Superior temporal gyrus (tissue), 1 donor: ENCODE measurements around the gene APP.

Source experiments
- DNase-seq: peaks from one replicate; pipeline ENCODE4 v3.0.0-alpha.2; 2016; ENCODE audit errors: extremely low spot score

APP gene

DNA sequence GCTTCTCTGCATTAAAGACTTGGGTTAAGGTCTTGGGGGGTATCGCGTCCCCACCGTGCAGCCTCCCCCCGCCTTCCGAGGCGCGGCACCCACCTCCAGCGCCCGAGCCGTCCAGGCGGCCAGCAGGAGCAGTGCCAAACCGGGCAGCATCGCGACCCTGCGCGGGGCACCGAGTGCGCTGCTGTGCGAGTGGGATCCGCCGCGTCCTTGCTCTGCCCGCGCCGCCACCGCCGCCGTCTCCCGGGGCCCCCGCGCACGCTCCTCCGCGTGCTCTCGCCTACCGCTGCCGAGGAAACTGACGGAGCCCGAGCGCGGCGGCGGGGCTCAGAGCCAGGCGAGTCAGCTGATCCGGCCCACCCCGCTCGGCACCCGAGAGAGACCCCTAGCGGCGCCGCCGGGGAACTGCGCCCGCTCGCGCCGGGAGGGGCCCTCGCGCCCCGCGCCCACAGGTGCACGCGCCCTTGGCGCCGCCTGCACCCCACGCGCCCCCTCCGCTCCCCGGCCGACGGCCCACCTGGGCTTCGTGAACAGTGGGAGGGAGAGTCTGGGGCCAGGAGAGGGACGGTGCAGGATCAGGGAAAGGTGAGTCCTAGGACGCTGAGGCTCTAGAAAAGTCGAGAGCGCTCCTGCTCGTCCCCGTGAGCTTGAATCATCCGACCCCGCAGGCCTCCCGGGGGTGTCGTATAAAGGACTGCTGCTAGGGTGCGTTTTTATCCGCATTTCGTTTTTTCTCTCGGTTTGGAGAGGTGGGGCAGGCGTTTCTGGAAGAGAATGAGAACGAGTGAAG lies at the start of gene APP:
Gene APP, minus strand, starts transcription at position 300 of the 787 bp plus-strand sequence. Its CDS starts 150 bp downstream, at position 150.
- peak; percentile 85 for DNase-seq

- DNase-seq, result no peak
Measured at GRCh38 chr21:26212220-26212619, 41.6 kb upstream of the APP start.

DNA sequence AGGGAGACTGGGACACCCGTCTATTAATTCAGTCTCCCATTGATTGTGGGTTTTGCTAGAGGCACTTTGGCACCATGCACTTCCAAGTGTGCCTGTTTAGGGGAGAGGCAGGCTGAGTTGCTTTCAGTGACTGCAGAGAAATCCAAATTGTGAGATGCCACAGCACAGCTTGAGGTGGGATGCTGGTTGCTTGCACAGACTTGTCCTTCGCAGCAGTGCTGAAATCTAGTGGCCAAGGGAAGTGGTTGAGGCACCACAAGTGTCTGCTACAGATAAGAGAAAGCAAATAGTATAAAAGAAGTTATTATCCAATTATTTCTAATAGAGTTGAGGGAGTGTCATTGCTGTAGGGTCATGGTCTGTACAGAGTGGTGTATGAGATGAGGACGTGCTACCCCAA lies 40.0 kb upstream of the APP start:
- DNase-seq, result no peak

- DNase-seq, result no peak
Measured at GRCh38 chr21:26207021-26207420, 36.5 kb upstream of the APP start.

- no peak for DNase-seq
Measured at GRCh38 chr21:26199456-26199855, 28.9 kb upstream of the APP start.

DNA sequence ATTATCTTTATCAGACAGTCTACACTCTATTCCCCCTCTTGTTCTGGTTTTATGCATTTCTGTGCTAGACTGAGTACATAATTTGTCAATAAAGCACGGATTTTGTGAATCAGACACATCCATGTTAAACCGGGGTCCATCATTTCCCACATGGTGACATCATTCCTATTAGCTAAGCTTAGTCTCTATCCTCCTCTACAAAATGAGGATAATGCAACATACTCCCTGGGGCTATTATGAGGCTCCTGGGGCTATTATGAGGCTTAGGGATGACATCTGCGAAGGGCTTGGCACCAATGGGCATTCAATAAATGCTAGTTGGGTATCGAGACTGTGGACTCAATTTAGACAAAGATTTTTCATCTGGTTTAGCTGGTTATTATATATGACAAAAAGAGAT lies 25.1 kb upstream of the APP start:
- no peak for DNase-seq

DNA sequence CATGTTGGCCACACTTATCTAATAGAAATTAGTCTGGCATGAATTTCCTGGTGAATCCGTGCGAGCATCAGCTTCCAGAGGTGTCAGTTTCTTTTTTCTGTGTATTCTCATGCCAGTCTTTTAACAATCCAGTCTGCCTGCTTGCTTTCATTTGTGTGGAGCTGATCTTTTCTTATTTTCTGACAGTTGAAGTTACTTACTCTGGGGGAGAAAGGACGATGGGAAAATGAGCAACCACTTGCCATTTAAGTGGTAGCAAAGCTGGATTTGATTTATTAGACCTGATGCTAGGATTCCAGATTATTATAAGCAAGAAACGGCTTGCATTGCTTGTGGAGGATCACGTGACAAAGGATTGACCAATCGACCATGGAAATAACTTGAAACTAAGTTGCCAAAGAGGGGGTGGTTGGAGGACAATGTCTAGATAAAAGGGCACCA lies 24.3 kb upstream of the APP start:
- DNase-seq, result no peak

DNA sequence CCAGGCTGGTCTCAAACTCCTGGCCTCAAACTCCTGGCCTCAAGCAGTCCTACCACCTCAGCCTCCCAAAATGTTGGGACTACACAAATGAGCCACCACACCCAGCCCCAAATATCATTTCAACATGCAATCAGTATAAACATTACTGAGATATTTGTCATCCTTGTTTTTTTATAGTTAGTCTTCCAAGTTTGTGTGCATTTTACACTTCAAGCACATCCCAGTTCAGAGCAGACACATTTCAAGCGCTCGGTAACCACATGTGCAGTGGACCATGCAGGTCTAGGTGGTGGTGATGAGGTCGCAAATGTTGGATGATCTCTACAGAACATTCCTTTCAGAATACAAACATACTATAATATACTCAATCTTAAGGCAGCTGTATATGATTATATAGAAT lies 23.8 kb upstream of the APP start:
- no peak for DNase-seq

DNA sequence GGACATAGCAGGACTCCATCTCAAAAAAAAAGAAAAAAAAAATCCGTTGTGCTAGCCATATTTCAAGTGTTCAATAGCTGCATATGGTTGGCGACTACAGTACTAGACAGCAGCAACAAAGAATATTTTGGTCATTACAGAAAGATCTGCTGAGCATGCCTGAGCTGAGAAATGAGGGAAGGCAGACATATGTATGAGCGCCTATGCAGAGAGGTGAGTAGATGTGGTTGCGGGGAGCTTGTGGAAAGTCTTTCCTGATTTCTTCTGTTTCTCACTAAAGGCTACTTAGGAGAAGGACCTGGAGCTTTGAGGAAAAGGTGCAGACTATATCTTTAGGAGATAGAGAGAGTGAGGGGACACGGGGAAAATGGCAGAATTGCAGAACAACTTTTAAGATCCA lies 21.0 kb upstream of the APP start:
- no peak for DNase-seq

- DNase-seq, result no peak
Measured at GRCh38 chr21:26188422-26188821, 17.9 kb upstream of the APP start.

DNA sequence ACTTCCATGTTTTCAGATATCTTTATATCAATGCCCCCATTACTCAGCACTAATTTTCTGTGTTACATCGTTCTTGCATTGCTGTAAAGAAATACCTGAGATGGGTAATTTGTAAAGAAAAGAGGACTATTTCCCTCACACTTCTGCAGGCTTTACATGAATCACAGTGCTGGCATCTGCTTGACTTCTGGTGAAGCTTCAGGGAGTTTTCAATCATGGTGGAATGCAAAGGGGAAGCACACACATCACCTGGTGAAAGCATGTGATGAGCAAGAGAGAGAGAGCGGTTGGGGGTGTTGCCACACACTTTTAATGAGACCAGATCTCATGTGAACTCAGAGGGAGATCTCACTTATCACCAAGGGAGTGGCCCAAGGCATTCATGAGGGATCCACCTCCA lies 14.9 kb upstream of the APP start:
- DNase-seq, result no peak

DNA sequence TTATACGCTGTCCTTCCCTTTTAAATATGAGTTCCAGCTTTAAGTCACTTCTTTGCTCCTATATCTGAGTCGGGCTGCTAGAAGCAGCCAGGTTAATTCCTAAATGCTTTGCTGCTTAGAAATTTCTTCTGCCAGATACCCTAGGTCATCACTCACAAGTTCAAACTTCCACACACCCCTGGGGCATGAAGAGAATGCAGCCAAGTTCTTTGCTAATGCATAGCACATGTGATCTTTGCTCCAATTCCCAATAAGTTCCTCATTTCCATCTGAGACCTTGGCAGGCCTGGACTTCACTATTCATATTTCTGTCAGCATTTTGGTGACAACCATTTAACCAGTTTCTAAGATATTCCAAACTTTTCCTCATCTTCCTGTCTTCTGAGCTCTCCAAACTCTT lies 14.5 kb upstream of the APP start:
- no peak for DNase-seq

GRCh38 chr21:26179501-26179900 lies 8.9 kb upstream of the APP start:
- DNase-seq, result no peak

DNA sequence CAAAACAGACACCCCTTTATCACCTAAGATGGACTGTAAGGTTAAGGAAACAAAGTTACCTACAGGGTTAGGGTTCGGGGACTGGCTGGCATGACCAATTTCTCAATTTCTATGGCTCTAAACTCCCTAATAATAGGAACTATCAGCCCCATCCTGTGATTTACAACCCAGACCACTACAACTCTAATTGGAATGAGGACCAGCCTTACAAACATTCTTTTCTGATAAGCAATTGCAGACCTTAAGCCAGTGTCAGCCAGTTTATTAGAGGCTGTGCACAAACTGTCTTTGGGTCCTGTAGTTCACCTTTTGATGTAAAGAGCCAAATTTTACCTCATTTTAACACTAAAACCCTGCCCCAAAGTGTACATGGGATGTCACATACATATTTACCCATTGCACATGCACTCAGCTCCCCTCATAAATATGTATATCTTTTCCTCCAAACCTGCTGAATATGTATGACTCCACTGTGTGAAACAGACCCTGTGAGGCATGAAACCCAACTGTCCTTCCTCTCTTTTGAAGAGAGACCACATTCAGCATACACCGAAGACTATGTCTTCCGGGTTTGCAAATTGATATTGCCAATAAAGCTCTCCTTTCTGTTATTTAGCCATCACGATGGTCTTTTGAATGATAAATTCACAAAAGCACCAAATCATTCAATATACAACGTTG lies 7.3 kb upstream of the APP start:
- DNase-seq, result no peak

DNA sequence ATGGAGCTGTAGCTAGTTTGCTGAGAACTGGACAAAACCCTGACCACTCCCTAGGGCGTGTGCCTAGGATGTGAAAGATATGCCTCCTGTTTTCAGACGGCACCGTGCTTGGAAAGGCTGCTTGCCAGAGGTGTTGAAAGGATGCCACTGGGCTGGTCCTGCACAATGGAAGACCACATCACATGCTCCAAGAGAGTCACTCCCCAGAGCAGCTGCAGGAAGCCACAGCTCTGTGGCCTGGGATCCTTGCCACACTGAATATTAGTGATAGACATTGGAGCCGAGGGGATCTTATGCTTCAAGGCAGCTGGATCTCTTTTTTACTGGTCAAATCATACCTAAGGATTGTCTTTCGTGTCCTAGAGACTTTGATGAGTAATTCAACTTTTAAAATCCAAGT lies 6.6 kb upstream of the APP start:
- no peak for DNase-seq

GRCh38 chr21:26171258-26172100 lies 909 bp upstream of the APP start:
- DNase-seq, result no peak

- peak; percentile 65 for DNase-seq
Measured at GRCh38 chr21:26169611-26170470, 729 bp downstream of the APP start.

DNA sequence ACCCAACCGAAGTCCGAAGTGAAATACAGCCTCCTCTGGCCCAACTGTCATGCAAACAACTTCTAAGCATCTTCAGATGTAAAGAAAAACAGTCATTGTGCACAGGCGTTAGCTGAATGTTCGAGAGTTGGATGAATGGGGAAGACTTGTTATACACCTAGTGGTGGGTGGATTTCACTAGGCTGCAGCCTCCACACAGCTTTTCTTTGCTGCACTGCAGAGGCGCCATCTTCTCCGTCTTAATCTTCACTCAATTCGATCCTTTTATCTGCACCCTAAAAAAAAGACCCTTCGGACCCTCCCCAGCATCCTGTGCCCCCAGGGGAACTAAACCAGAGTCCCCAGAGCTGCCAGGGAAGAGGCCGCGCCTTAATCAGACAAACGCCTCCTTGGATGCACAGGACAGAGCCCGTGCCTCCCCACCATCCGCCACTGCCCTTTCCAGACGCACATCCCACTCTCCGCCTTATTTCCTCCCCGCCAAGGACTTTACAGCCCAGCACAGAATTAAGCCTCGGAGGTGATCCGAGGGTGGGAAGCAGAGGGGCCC lies 1.4 kb downstream of the APP start:
- peak; percentile 82 for DNase-seq

GRCh38 chr21:26168371-26168770 lies 2.2 kb downstream of the APP start:
- DNase-seq, result no peak

DNA sequence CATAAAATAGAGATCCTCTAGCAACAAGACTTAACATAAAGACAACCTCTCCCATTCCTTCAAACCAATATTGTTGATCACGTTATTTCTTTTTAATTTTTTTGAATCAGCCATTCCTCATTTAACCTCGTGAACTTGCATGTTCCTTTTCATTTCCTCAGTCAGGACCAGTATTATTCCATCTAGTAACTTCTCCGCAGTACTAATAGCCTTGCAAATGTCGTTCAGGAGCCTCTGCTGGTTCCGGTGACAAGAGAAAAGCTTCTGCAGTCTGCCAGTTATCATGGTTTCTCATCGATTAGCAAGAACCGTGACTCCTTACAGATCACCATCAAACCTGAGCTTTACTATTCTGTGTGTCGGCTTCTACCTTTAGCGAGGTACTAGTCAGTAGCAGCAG lies 3.0 kb downstream of the APP start:
- DNase-seq, result peak; percentile 55

DNA sequence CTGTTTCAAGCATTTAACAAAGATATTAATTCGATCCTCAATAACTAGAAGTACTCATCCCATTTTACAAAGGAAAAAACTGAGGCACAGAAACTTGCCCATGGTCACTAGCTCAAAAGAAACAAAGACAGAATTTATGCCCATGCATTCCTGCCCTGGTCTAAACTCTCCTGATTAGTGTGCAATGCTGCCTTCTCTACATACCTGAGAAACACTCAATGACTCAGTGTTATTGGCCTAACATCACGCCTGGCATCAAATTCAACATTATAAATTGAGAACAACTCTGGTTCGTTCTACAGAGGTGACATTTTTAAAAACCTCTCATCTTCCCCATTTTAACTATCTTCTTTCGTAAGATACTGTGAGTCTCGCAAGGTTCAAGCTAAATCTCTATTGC lies 5.2 kb downstream of the APP start:
- no peak for DNase-seq
